KBM-7 (cell line): ENCODE results near the gene PDHA1.

ENCODE experiments used
- DNase-seq: peaks from one replicate; pipeline ENCODE4 v3.0.0-alpha.2; 2015
- in situ Hi-C: fragments of 300-500 bp; cut with MboI; formaldehyde crosslinking; loops from 2 replicates; pipeline ENCODE4 v1.14.3; 2020; ENCODE audit warnings: low sequenced_read_pairs, low pct_unique_long_range_greater_than_20kb, mixed read lengths

PDHA1 gene

DNA sequence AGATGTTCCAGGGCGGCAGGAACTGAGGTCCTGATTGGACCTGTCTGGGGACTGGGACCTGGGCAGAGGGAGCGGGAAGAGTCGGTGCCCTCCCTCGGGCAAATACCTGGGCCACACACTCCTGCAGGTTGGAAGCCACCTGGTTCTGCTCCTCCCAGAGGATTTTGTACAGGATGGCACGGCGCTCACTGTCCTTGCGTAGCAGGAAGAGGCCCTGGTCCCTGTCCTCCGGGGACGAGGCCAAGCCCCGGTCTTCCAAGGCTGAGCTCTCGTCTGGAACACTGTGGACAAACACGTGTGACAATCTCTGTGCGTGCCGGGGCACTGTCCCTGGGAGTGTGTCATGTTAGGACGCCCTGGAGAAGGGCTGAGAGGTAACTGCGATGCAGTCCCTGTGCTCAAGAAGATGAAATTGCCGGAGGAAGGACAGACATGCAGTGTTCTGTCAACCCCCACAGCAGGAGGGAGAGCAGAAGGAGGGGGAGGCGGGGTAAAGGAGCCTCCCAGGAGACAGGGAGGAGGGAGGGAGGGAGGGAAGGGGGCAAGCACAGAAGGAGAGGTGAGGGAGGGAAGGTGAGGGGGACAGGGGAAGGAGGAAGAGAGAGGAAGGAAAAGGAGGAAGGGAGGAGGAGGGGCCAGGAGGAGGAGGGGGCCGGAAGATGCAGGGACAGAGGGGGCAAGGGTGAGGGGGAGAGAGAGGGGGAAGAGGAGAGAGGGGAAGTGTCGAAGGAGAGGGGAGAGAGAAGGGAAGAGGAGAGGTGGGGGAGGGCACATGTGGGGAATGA, 29.0 kb downstream of the PDHA1 start:
- DNase-seq, result peak; percentile 59
- in situ Hi-C loops, result no loop called here

- in situ Hi-C loops, result no loop called here
- no peak for DNase-seq
These were observed 29.7 kb downstream of the PDHA1 start for GRCh38 chrX:19373351-19373891.

DNA sequence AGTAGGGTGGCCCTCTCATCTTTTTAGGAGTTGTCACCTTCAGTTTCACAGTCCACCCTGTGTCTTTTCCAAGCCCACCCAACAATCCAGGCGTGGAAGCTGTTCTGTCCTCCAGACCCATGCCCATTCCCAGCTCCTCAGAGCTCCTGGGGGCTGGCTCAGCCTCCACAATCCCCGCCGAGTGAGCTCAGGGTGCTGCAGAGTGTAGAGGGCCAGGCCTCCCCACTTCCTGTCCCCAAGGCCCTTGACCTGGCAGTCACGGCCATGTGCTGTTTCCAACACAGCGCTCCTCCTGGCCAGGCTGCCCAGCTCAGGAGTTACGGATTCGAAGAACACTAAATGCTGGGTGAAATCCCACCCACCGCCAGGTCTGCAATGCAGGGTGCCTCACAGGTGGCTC, 31.8 kb downstream of the PDHA1 start:
- in situ Hi-C loops, result no loop called here

GRCh38 chrX:19377799-19378198, 34.1 kb downstream of the PDHA1 start:
- in situ Hi-C loops, result no loop called here
- DNase-seq, result no peak

More for the DNA sequence above, 31.8 kb downstream of the PDHA1 start:
- DNase-seq, result no peak

DNA sequence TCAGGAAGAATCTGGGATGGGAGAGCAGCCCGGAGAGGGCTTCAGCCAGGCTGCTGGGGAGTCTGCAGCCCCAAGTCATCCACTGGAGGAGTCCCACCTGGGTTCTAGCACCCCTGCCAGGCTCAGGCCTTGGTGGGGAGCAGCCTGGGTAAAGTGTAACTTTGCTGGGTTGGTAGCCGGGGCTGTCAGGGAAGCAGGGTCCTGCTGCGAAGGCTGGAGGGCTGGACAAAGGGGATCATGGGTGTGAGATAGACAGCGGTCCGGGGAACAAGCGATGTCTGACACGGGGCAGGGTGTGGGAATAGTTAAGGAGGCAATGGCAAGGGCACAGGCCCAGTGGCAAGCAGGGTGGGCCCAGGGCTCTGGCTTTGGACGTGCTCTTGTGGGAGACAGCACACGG, 37.6 kb downstream of the PDHA1 start:
- in situ Hi-C loops, result no loop called here
- no peak for DNase-seq

GRCh38 chrX:19382555-19383145, 38.9 kb downstream of the PDHA1 start:
- DNase-seq, result peak; percentile 34
- in situ Hi-C loops, result no loop called here

DNA sequence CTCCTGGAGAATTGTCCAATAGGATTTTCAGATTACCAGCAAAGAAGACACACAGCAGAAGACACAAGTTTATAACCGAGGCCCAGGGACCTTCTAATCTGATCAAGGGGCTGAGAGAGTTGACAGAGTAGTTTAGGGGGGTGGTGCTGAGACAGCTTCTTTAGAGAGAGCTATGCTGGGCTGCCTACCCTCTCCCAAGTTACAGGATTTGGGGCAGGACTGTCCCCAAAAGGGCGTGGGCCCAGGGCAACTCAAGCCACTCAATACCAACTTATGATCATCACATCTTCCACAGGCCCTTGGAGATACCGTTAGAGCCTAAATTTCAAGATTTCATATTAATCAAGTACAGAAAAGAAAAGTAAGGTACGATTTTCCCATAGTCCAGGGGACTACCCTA, 43.0 kb downstream of the PDHA1 start:
- in situ Hi-C loops, result no loop called here
- DNase-seq, result no peak

DNA sequence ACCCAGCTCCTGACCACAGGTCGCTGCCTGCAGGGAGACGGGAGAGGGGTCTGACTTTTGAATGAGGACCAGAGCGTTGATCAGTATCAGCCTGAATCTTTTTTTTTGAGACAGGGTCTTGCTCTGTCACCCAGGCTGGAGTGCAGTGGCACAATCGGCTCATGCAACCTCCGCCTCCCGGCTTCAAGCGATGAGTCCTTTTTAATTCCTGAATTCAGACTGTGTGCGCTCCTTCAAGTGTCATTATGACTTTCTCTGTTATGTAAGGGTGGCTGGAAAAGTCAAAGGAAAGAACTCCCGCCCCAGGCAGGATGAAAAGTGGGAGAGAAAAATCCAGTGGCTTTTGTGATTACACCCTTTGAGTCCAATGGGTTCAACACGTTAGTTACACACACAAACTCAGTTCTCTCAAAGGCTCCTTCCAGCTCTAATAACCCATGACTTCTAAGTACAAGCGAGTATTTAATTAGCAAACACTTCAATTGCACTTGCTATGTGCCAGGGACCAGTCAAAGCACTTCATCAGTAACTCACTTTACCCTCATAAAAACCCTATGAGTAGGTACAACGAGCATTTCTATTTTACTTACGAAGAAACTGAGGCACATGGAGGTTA, 44.4 kb downstream of the PDHA1 start:
- in situ Hi-C loops, result no loop called here
- DNase-seq, result no peak

DNA sequence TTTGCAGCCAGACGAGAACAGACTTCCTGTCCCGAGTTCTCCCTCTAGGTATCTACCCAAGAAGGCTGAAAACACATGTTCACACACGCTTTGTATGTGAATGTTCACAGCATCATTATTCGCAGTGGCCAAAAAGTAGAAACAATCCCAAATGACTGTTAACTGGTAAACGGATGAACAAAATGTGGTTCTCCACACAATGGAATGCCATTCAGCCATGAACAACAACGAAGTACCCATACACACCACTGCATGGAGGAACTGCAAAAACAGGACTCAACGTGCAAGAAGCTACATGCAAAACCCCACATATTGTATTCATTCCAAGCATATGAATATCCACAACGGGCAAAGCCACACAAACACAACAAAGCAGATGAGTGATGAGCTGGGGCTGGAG, 45.0 kb downstream of the PDHA1 start:
- no peak for DNase-seq
- in situ Hi-C loops, result no loop called here

DNA sequence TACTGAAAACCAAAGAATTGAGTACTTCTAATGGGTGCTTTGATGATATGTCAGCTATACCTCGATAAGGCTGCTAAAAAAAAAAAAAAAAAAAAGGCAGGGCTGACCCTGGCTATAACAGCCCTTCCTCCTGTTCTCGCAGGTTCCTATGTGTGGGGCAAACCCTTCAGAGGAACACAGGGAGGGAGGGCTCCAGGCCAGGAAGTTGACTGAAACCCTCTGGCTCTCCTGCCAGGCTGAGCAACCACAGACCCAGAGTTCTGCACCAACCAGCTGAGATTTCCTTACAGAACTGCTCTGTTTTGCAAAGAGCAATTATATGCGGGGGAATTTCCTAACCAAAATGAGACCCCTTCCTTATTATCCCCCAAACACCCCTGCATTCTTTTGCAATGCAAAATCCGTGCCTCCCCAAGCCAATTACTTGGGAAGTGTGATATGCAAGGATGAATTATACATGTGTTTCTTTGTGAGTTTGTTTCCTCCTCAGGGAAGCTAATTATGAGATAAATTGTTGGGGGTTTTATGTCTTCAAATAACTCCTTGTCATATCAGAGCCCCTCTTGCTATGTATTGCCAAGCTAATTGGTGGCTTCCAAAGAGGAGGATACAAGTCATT, 45.6 kb downstream of the PDHA1 start:
- no peak for DNase-seq
- in situ Hi-C loops, result no loop called here

DNA sequence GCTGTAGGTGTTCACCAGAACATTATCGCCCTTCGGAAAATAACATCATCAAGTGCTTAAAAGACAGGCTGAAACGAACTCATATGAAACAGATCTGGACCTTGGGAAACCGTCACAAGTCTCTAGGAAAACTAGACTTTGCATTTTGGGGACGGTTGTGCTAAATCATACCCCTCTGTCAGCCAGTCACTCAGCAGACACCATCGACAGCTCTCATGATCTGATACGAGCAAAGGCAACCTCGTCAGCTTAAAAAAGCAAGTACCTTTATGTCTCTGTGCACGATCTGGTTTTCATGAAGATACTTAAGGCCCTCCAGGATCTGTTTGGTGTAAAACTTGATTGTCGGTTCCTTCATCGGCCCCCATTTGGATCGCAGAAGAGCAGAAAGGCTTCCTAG, 48.4 kb downstream of the PDHA1 start:
- in situ Hi-C loops, result no loop called here
- no peak for DNase-seq

DNA sequence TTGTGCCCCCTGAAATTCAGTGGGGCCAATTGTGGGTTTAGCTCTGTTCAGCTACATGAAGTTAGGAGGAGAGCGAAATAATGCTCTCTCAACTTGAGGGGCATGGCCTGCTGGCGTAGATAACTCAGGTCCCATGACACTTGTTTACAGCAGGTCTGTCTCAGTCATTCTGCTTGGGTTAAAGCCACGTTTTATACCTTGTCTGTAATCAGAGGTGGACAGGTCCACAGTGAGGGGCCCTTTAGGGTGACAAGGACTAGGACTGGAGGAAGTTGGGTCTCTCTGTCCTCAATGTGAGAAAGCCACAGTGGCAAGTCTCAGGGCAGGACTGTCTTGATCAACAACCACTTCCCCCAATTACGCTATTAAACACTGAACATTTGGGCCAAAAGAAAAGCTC, 49.0 kb downstream of the PDHA1 start:
- no peak for DNase-seq
- in situ Hi-C loops, result no loop called here

GRCh38 chrX:19403696-19404095, 60.0 kb downstream of the PDHA1 start:
- DNase-seq, result peak; percentile 40

GRCh38 chrX:19410259-19410658, 66.5 kb downstream of the PDHA1 start:
- no peak for DNase-seq
- in situ Hi-C loops, result no loop called here

More at GRCh38 chrX:19403696-19404095, 60.0 kb downstream of the PDHA1 start:
- in situ Hi-C loops, result no loop called here
